H1 (cell line): Measurements from ENCODE around the gene NFYB. TPM values are rescaled to one million over a fixed set of nuclear protein-coding genes. Genes with fewer than 3 reads are reported as not detected.

ENCODE experiments used
- ASH2L ChIP-seq: fragments of 200-600, 300-600 bp; sonication (generic); IDR thresholded peaks from one replicate; pipeline ENCODE4 v1.7.1; 2017; ENCODE audit warnings: low read length
- CHD7 ChIP-seq: fragments of 300-600 bp; sonication (generic); IDR thresholded peaks from 2 replicates; pipeline ENCODE4 v1.7.1; 2012; ENCODE audit warnings: low read length, moderate library complexity, mild to moderate bottlenecking, inconsistent platforms; ENCODE audit not compliant: insufficient replicate concordance
- EGR1 ChIP-seq: IDR thresholded peaks from 2 replicates; pipeline ENCODE4 v1.6.1; 2011; ENCODE audit warnings: low read depth, low read length, borderline replicate concordance
- JUND ChIP-seq: IDR thresholded peaks from 2 replicates; pipeline ENCODE4 v1.6.1; 2011; ENCODE audit warnings: mild to moderate bottlenecking, improper control_type of control experiment, low read length
- SIN3A ChIP-seq, 2 experiments: IDR thresholded peaks in 1 of 2; conservative IDR thresholded peaks in 1 of 2; 2 replicates each; pipeline ENCODE4 v1.6.1; 2011 to 2012; ENCODE audit warnings: low read length in 2 of 2, improper control_type of control experiment in 1 of 2, low read depth in 1 of 2, mild to moderate bottlenecking in 1 of 2
- SP2 ChIP-seq: IDR thresholded peaks from 2 replicates; pipeline ENCODE4 v1.6.1; 2012; ENCODE audit warnings: mild to moderate bottlenecking, low read length, inconsistent platforms
- TEAD4 ChIP-seq: IDR thresholded peaks from 2 replicates; pipeline ENCODE4 v1.6.1; 2012; ENCODE audit warnings: low read depth, low read length, inconsistent platforms, mixed read lengths
- YY1 ChIP-seq: IDR thresholded peaks from 2 replicates; pipeline ENCODE4 v1.6.1; 2011; ENCODE audit warnings: low read depth, mild to moderate bottlenecking, low read length
- polyA plus RNA-seq, 7 experiments: library from polyadenylated mRNA; depleted of rRNA in 3 of 7; stranded (reverse) in 5 of 7; unstranded in 2 of 7; fragments of >200 nt in 5 of 7; fragments of 200-250 nt in 2 of 7; gene quantifications; 1 replicate in 5 of 7; 2 replicates in 1 of 7; 4 replicates in 1 of 7; pipeline versions ENCODE4 v1.2.1 to v1.2.3, GENCODE V29; 2011 to 2013; ENCODE audit warnings: missing spikeins in 2 of 7, mixed read lengths in 2 of 7
- total RNA-seq: library from RNA; stranded (reverse); fragmentation: NEBNext Ultra II Directional; extraction: Animal tissue kit (Norgen Biotek cat#: 25700); gene quantifications from 2 replicates; pipeline ENCODE4 v1.2.1, GENCODE V29; 2021

Gene NFYB
- total and polyA plus RNA-seq, 2 of the 8 experiments (the other 6 are each of a cell fraction or from before 2014, with no cell fraction given) = 29.1 to 43.5 TPM

GRCh38 chr12:104106965-104107364 is 31.0 kb downstream of the NFYB start (continued):
- TF ChIP-seq CHD7 = no peak
- TF ChIP-seq SP2 = no peak
- no peak for TF ChIP-seq YY1
- TF ChIP-seq TEAD4 = no peak
- no peak for TF ChIP-seq JUND
- TF ChIP-seq SIN3A (conservative IDR thresholded peaks at IDR 0.05 in 1 of 2, IDR thresholded peaks at IDR 0.05 in 1 of 2; ENCODE audit: low read depth in 1 of 2, low read length in 2 of 2) = no peak
- no peak for TF ChIP-seq ASH2L
- TF ChIP-seq EGR1 = no peak
